Measurements from ENCODE around the gene CTDP1.

The CTDP1 gene

DNA sequence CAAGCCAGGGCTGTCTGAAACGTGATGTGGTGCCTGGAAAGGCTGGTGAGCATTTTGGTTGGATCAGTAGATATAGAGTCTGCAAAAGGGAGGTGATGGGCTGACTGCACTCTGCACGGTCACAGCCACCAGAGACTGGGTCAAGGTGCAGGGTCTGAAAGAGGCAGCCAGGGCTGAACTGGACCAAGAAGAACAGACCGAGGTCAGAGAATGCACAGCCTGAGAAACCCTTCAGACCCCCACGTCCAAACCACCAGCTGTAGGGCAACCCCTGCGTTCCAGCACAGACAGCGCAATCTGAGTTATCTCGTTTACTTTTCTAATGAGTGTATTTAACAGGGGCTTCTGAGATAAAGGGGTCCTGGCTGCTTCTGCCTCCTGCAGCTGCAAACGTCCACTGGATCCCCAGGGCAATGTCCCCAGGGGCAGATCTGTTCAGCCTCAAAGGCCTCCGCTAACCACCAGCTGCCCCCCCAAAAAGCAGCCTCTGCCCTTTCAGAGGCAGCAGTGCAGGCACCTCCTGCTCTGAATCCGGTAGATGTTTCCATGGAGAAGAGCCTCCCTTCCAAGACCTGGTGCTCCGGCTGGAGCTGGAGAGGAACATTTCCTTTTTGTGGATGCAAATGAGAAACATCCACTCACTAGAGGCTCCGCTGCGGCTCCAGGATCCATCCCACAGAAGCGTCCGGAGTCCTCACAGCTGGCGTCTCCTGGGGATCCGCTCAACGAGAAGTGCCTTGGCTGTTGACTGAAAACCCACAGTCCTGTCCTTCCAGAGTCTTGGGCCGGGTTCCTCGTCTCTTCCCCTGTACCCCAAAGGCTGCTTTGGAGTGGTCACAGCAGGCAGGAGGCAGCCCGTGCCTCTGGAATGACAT, 117.2 kb downstream of the CTDP1 start:
- ChIA-PET CTCF (interaction anchor here (1.0 to 1.6 kb wide), 4 partner anchors 9 to 308 kb away, joined by 3 to 4 read pairs (median 4); no protein-coding TSS in a partner anchor), POLR2A (no interaction called here)
- no peaks in the 10 kb centered on the region for H3K9me3 ChIP-seq (ENCODE audit: control extremely low read depth in 1 of 5, control insufficient read depth in 4 of 5, insufficient read depth in 2 of 5, low read depth in 1 of 5, low read length in 4 of 5)
- peaks cover 0 to 34% (median 6%) of the 10 kb centered on the region in 5 experiments for H3K27me3 ChIP-seq (replicated peaks in 2 of 5; ENCODE audit: control insufficient read depth in 4 of 5, insufficient read depth in 5 of 5, low read length in 4 of 5)
- WGBS (ENCODE audit: insufficient coverage) = 74% methylated on average over 17 of the region's 21 CpGs
- no peaks in the 10 kb centered on the region for H3K36me3 ChIP-seq (ENCODE audit: control insufficient read depth in 4 of 4, insufficient read depth in 4 of 4, low read length in 3 of 4)
- DNase-seq = no peak
- H3K4me1 ChIP-seq (ENCODE audit: control extremely low read depth in 1 of 4, control insufficient read depth in 4 of 4, insufficient read depth in 4 of 4, low read length in 3 of 4) = peaks cover 8 to 69% (median 63%) of the 10 kb centered on the region in 4 experiments
- peak overlapping the region in 2 of 7 experiments; percentile 48 to 75 for H3K4me3 ChIP-seq (ENCODE audit: control insufficient read depth in 1 of 7, extremely low read depth in 1 of 7, insufficient read depth in 4 of 7, low read depth in 2 of 7, low read length in 6 of 7)
- H3K27ac ChIP-seq (ENCODE audit: insufficient read depth in 1 of 2, low read depth in 1 of 2, low read length in 2 of 2, poor library complexity in 1 of 2, severe bottlenecking in 2 of 2) = no peak overlapping the region

DNA sequence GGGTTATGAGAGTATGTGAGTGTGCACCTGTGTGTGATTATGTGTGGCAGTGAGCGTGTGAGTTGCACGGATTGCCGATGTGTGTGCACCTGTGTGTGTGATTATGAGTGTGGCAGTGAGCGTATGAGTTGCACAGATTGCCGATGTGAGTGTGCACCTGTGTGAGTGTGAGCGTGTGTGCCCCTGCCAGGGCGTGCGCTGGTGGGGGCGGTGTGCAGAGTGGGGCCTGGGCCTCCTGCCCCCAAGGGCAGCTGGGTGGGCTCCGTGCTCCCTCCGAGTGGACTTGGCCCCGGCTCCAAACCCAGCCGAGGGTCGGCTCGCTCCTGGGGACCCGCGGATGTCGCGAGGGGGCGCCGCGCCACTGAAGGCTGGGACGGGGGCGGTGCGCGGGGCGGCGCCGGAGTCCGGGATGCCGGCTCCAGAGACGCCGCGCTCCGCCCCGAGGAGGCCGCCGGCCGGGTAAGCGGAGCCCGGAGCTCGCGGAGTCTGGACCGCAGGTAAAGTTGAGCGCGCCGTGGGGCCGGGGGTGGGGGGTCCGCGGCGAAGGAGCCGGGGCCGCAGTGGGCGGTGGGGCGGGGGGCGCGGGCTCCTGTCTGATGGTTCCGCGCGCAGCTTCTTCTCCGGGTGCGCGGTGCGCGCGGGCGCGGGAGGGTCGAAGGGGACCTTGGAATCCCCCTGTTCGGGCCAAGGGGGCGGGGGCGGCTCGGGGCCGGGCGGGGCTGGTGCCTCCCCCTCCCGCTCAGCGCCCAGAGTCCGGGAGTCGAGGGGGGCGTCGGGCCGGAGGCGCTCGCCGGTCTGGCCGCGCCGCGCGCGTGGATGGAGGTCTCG, 118.1 kb downstream of the CTDP1 start, which contains the start of gene KCNG2:
Gene KCNG2, plus strand, starts transcription at position 421 of the 828 bp plus-strand sequence. CDS start 65,730 bp downstream, outside the sequence.
- H3K4me3 ChIP-seq (ENCODE audit: control insufficient read depth in 1 of 7, extremely low read depth in 1 of 7, insufficient read depth in 4 of 7, low read depth in 2 of 7, low read length in 6 of 7) = peak within 1 kb of the TSS; percentile 39 to 75 (median 64)
- peaks cover 0 to 34% (median 8%) of the 10 kb centered on the region in 5 experiments for H3K27me3 ChIP-seq (replicated peaks in 2 of 5; ENCODE audit: control insufficient read depth in 4 of 5, insufficient read depth in 5 of 5, low read length in 4 of 5)
- DNase-seq = peak; percentile 54 to 61 (median 56)

GRCh38 chr18:79798346-79798998, 118.9 kb downstream of the CTDP1 start:
- DNase-seq = no peak
- 1% methylated on average over 74 of the region's 78 CpGs for WGBS (ENCODE audit: insufficient coverage)
- Histone ChIP-seq H3K36me3 (ENCODE audit: control insufficient read depth in 4 of 4, insufficient read depth in 4 of 4, low read length in 3 of 4) (no peaks in the 10 kb centered on the region), H3K9me3 (ENCODE audit: control extremely low read depth in 1 of 5, control insufficient read depth in 4 of 5, insufficient read depth in 2 of 5, low read depth in 1 of 5, low read length in 4 of 5) (no peaks in the 10 kb centered on the region), H3K27me3 (replicated peaks in 2 of 5; ENCODE audit: control insufficient read depth in 4 of 5, insufficient read depth in 5 of 5, low read length in 4 of 5) (peaks cover 0 to 34% (median 8%) of the 10 kb centered on the region in 5 experiments), H3K4me3 (ENCODE audit: control insufficient read depth in 1 of 7, extremely low read depth in 1 of 7, insufficient read depth in 4 of 7, low read depth in 2 of 7, low read length in 6 of 7) (peak overlapping the region; percentile 39 to 75 (median 64)), H3K4me1 (ENCODE audit: control extremely low read depth in 1 of 4, control insufficient read depth in 4 of 4, insufficient read depth in 4 of 4, low read length in 3 of 4) (peaks cover 2 to 52% (median 46%) of the 10 kb centered on the region in 4 experiments), H3K27ac (ENCODE audit: insufficient read depth in 1 of 2, low read depth in 1 of 2, low read length in 2 of 2, poor library complexity in 1 of 2, severe bottlenecking in 2 of 2) (no peak overlapping the region)
- ChIA-PET CTCF (interaction anchor here (0.6 to 1.2 kb wide), 5 partner anchors 22 to 419 kb away, joined by 3 to 6 read pairs (median 4); no protein-coding TSS in a partner anchor), POLR2A (interaction anchor here (0.8 kb wide), 1 partner anchor 153 kb away, joined by 3 read pairs; the partner anchor contains the start of gene SLC66A2)

More for the DNA sequence above, 118.1 kb downstream of the CTDP1 start, which contains the start of gene KCNG2:
- ChIA-PET CTCF (interaction anchor here (0.6 to 1.6 kb wide), 4 partner anchors 8 to 336 kb away, joined by 3 to 6 read pairs (median 4); no protein-coding TSS in a partner anchor), POLR2A (interaction anchor here (0.8 kb wide), 1 partner anchor 153 kb away, joined by 3 read pairs; the partner anchor contains the start of gene SLC66A2)
- H3K36me3 ChIP-seq (ENCODE audit: control insufficient read depth in 4 of 4, insufficient read depth in 4 of 4, low read length in 3 of 4) = no peaks in the 10 kb centered on the region
- peaks cover 3 to 59% (median 53%) of the 10 kb centered on the region in 4 experiments for H3K4me1 ChIP-seq (ENCODE audit: control extremely low read depth in 1 of 4, control insufficient read depth in 4 of 4, insufficient read depth in 4 of 4, low read length in 3 of 4)
- 6% methylated on average over 44 of the region's 92 CpGs for WGBS (ENCODE audit: insufficient coverage)
- H3K27ac ChIP-seq (ENCODE audit: insufficient read depth in 1 of 2, low read depth in 1 of 2, low read length in 2 of 2, poor library complexity in 1 of 2, severe bottlenecking in 2 of 2) = no peak within 1 kb of the TSS
- H3K9me3 ChIP-seq (ENCODE audit: control extremely low read depth in 1 of 5, control insufficient read depth in 4 of 5, insufficient read depth in 2 of 5, low read depth in 1 of 5, low read length in 4 of 5) = no peaks in the 10 kb centered on the region

DNA sequence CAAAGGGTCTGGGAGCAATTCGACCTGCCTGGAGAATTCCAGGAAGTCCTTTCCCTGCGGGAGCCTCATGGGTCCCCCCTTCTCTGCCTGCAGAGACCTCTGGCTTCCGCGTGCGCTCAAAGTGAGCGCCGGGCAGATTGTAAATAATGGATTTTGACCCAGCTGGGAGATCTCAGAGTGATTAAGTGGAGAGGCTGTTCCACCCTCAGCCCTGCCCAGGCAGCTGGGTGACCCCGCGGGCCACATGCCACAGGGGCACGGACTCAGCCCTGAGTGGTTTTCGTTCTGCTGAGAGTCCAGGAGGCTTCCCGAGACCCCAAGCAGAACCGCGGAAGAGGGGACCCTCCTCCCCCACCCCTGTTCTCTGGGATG, 119.4 kb downstream of the CTDP1 start:
- Histone ChIP-seq H3K4me3 (ENCODE audit: control insufficient read depth in 1 of 7, extremely low read depth in 1 of 7, insufficient read depth in 4 of 7, low read depth in 2 of 7, low read length in 6 of 7) (peak overlapping the region; percentile 39 to 75 (median 64)), H3K9me3 (ENCODE audit: control extremely low read depth in 1 of 5, control insufficient read depth in 4 of 5, insufficient read depth in 2 of 5, low read depth in 1 of 5, low read length in 4 of 5) (no peaks in the 10 kb centered on the region), H3K27me3 (replicated peaks in 2 of 5; ENCODE audit: control insufficient read depth in 4 of 5, insufficient read depth in 5 of 5, low read length in 4 of 5) (peaks cover 0 to 34% (median 8%) of the 10 kb centered on the region in 5 experiments), H3K27ac (ENCODE audit: insufficient read depth in 1 of 2, low read depth in 1 of 2, low read length in 2 of 2, poor library complexity in 1 of 2, severe bottlenecking in 2 of 2) (no peak overlapping the region), H3K36me3 (ENCODE audit: control insufficient read depth in 4 of 4, insufficient read depth in 4 of 4, low read length in 3 of 4) (no peaks in the 10 kb centered on the region), H3K4me1 (ENCODE audit: control extremely low read depth in 1 of 4, control insufficient read depth in 4 of 4, insufficient read depth in 4 of 4, low read length in 3 of 4) (peaks cover 2 to 51% (median 45%) of the 10 kb centered on the region in 4 experiments)
- CTCF ChIA-PET = interaction anchor here (1.0 to 1.2 kb wide), 5 partner anchors 12 to 419 kb away, joined by 3 to 5 read pairs (median 3); no protein-coding TSS in a partner anchor
- peak in 1 of 3 donors; percentile 33 for DNase-seq
- POLR2A ChIA-PET = no interaction called here
- 4% methylated on average over 13 of the region's 14 CpGs for WGBS (ENCODE audit: insufficient coverage)

- Histone ChIP-seq H3K9me3 (ENCODE audit: control extremely low read depth in 1 of 5, control insufficient read depth in 4 of 5, insufficient read depth in 2 of 5, low read depth in 1 of 5, low read length in 4 of 5) (no peaks in the 10 kb centered on the region), H3K4me3 (ENCODE audit: control insufficient read depth in 1 of 7, extremely low read depth in 1 of 7, insufficient read depth in 4 of 7, low read depth in 2 of 7, low read length in 6 of 7) (peak overlapping the region in 4 of 7 experiments; percentile 64 to 75 (median 71)), H3K36me3 (ENCODE audit: control insufficient read depth in 4 of 4, insufficient read depth in 4 of 4, low read length in 3 of 4) (no peaks in the 10 kb centered on the region), H3K27me3 (replicated peaks in 2 of 5; ENCODE audit: control insufficient read depth in 4 of 5, insufficient read depth in 5 of 5, low read length in 4 of 5) (peaks cover 0 to 34% (median 8%) of the 10 kb centered on the region in 5 experiments), H3K27ac (ENCODE audit: insufficient read depth in 1 of 2, low read depth in 1 of 2, low read length in 2 of 2, poor library complexity in 1 of 2, severe bottlenecking in 2 of 2) (no peak overlapping the region), H3K4me1 (ENCODE audit: control extremely low read depth in 1 of 4, control insufficient read depth in 4 of 4, insufficient read depth in 4 of 4, low read length in 3 of 4) (peaks cover 2 to 46% (median 43%) of the 10 kb centered on the region in 4 experiments)
- CTCF ChIA-PET = interaction anchor here (1.0 to 1.2 kb wide), 4 partner anchors 11 to 420 kb away, joined by 3 to 5 read pairs (median 3); no protein-coding TSS in a partner anchor
- POLR2A ChIA-PET = no interaction called here
- DNase-seq = peak in 2 of 3 donors; percentile 39 to 48
- 64% methylated on average over 28 of the region's 30 CpGs for WGBS (ENCODE audit: insufficient coverage)
These were observed 120.2 kb downstream of the CTDP1 start for GRCh38 chr18:79799619-79800370.
